ENCODE data around the gene CAMK1D. TPM values are rescaled to one million over a fixed set of nuclear protein-coding genes. Genes with fewer than 3 reads are reported as not detected.

Gene CAMK1D
- total RNA-seq, 3 donors from 2014 or later = 4.4 to 17.3 (median 5.2) TPM

DNA sequence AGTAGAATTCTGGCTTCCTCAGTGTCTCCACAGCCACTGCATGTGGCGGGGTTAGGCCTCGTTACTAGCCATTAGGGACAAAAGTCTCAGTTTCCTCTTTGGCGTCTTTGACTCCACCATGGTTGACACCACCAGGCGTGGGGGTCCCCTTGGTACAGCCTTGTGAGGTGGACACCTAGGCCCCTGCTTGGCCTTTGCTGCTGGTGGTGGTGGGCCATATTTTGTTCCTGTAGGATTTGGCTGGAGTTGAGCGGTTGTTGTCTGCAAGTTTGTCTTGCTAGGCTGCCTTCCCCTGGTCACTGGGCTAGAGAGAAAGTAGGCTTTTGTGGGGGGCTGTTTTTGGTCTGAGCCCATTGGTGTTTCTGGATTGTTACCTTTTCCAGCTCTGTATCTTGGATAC, 272.7 kb downstream of the CAMK1D start:
- H3K27ac ChIP-seq = no peak overlapping the region
- H3K36me3 ChIP-seq = no peaks in the 10 kb centered on the region
- no peak for TF ChIP-seq CTCF (IDR thresholded peaks at IDR 0.05)
- no peak for DNase-seq (ENCODE audit: low spot score in 2 of 2)
- H3K27me3 ChIP-seq = no peaks in the 10 kb centered on the region
- no peaks in the 10 kb centered on the region for H3K4me1 ChIP-seq
- intact Hi-C loops (cut with DNase I; ENCODE audit: low total_unique reads) = no loop called here
- no peaks in the 10 kb centered on the region for H3K9me3 ChIP-seq
- no peak overlapping the region for H3K4me3 ChIP-seq

DNA sequence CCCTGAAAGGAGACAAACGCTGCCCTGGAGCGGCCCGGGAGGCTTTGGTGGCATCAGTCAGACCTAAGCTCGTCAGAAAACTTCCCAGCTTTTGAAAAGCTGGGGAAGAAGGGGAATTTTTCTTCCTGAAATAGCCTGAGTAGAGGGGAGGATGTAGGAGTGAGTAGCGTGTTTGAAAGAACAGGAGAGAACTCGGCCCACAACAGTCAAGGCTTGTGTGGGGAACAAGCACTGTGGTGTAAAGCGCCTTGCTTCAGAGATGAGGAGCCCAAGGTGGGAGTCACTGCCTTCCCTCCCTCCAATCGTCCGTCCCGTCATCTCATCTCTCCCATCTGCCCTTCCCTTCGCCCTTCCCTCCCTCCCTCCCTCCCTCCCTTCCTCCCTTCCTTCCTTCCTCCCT, 273.3 kb downstream of the CAMK1D start:
- no peak for TF ChIP-seq POLR2A (IDR thresholded peaks at IDR 0.05)
- TF ChIP-seq POLR2AphosphoS5 (IDR thresholded peaks at IDR 0.05) = no peak
- TF ChIP-seq CTCF (IDR thresholded peaks at IDR 0.05) = no peak
- H3K27me3 ChIP-seq = no peaks in the 10 kb centered on the region
- no peak overlapping the region for H3K27ac ChIP-seq
- DNase-seq (ENCODE audit: low spot score in 2 of 2) = no peak
- no peaks in the 10 kb centered on the region for H3K9me3 ChIP-seq
- H3K4me1 ChIP-seq = no peaks in the 10 kb centered on the region
- no peak overlapping the region for H3K4me3 ChIP-seq
- intact Hi-C loops (cut with DNase I; ENCODE audit: low total_unique reads) = no loop called here
- H3K36me3 ChIP-seq = no peaks in the 10 kb centered on the region

DNA sequence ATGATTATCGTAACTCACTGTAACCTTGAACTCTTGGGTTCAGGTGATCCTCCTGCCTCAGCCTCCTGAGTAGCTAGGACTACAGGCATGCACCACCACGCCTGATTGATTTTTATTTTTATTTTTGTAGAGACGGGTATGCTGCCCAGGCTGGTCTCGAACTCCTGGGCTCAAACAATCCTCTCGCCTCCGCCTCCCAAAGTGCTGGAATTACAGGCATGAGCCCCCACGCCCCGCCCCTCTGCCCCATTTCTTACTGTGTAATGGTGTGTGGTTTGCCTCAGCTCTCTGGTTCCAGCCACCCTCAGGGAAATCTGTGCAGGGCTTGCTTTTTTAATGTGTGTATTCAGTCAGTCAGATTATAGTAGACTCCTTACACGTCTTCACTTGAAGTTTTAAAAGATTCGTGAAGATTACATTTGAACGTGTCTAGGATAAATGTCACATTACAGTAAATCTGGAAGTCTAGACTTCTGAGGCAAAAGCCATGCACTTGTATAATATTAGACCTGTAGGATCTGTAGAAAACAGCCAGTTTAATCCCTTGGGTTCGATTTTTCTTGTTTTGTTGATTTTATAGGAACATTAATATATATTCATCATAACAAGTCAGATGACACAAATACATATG, 276.2 kb downstream of the CAMK1D start:
- no peak overlapping the region for H3K27ac ChIP-seq
- H3K4me3 ChIP-seq = no peak overlapping the region
- H3K4me1 ChIP-seq = no peaks in the 10 kb centered on the region
- TF ChIP-seq POLR2AphosphoS5 (IDR thresholded peaks at IDR 0.05) (no peak), CTCF (IDR thresholded peaks at IDR 0.05) (no peak), POLR2A (IDR thresholded peaks at IDR 0.05) (no peak)
- no peaks in the 10 kb centered on the region for H3K9me3 ChIP-seq
- DNase-seq (ENCODE audit: low spot score in 2 of 2) = no peak
- no peaks in the 10 kb centered on the region for H3K36me3 ChIP-seq
- no peaks in the 10 kb centered on the region for H3K27me3 ChIP-seq
- intact Hi-C loops (cut with DNase I; ENCODE audit: low total_unique reads) = no loop called here

DNA sequence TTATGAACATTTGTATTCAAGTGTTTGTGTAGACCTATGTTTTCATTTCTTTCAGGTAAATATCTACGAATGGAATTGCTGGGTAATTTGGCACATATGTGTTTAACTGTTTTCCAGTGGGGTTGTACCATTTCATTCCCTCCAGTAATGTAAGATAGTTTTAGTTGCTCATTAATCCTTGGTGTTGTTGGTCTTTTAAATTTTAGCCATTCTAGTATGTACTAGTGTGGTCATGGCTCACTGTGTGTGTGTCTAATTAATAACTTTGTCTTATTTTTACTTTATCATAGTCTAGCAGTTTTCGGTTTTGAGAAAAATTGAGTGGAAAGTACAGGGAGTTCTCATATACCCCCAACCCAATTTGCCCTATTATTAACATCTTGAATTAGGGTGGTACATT, 278.8 kb downstream of the CAMK1D start:
- H3K36me3 ChIP-seq = no peaks in the 10 kb centered on the region
- H3K27ac ChIP-seq = no peak overlapping the region
- no peaks in the 10 kb centered on the region for H3K4me1 ChIP-seq
- H3K4me3 ChIP-seq = no peak overlapping the region
- DNase-seq (ENCODE audit: low spot score in 2 of 2) = no peak
- H3K9me3 ChIP-seq = no peaks in the 10 kb centered on the region
- no peaks in the 10 kb centered on the region for H3K27me3 ChIP-seq
- intact Hi-C loops (cut with DNase I; ENCODE audit: low total_unique reads) = no loop called here
- TF ChIP-seq POLR2AphosphoS5 (IDR thresholded peaks at IDR 0.05) (no peak), POLR2A (IDR thresholded peaks at IDR 0.05) (no peak), CTCF (IDR thresholded peaks at IDR 0.05) (no peak)

DNA sequence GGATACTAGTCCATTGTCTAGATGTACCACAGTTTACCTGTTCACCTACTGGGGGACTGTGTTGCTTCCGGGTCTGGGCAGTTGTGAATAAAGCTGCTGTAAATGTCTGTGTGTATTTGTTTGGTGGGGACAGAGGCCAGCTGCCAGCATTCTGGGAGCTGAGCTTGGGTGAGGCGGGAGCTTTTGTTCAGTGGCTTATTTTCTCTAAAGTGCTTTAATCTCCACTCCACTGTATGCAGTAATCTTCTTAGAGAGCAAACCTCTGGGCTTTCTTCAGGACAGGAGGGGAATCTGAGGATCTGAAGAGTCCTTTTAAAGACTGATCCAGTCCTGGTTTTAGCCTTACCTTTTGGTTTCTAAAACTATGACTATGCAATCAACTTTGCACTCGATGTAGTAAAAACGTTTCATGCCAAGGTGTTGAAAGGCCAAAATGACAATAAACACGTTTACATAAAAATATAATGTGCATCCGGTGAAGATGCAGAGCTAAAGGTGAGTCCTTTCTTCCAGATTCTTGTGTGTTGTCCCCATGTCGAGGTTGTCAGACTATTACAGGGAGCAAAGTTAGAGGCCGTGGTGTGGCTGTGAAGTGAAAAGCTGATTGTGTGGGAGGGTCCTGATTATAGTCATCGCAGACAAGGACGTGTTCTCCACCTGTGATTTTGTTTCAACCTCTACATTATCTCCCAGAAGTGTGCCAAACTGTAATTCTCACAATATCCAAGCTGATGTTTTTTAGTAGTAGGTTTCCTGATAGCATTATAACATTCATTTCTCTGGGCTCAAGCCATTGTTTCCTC, 279.8 kb downstream of the CAMK1D start:
- intact Hi-C loops (cut with DNase I; ENCODE audit: low total_unique reads) = no loop called here
- no peak for TF ChIP-seq POLR2AphosphoS5 (IDR thresholded peaks at IDR 0.05)
- Histone ChIP-seq H3K4me1 (no peaks in the 10 kb centered on the region), H3K4me3 (no peak overlapping the region), H3K27me3 (no peaks in the 10 kb centered on the region), H3K36me3 (no peaks in the 10 kb centered on the region), H3K27ac (no peak overlapping the region), H3K9me3 (no peaks in the 10 kb centered on the region)
- no peak for DNase-seq (ENCODE audit: low spot score in 2 of 2)

All from breast epithelium (tissue), 4 donors.